Mammary epithelial cell (primary cell): ENCODE results near the gene LRRC72.

Experiments used
- CTCF ChIP-seq, 2 donors: IDR thresholded peaks in 1 of 2; conservative IDR thresholded peaks in 1 of 2; 2 replicates each; pipeline ENCODE4 v1.5.1; 2011 to 2012; ENCODE audit warnings: inconsistent platforms in 2 of 2, low read length in 2 of 2, mild to moderate bottlenecking in 2 of 2, control low read depth in 1 of 2, low read depth in 1 of 2; ENCODE audit not compliant: insufficient read depth in 1 of 2; ENCODE audit errors: extremely low read depth in 1 of 2
- EZH2 ChIP-seq: IDR thresholded peaks from 2 replicates; pipeline ENCODE4 v1.6.1; 2012; ENCODE audit warnings: low read length, inconsistent platforms, borderline replicate concordance

GRCh38 chr7:16587129-16587528 is 60.5 kb downstream of the LRRC72 start:
- TF ChIP-seq CTCF (conservative IDR thresholded peaks at IDR 0.05 in 1 of 2, IDR thresholded peaks at IDR 0.05 in 1 of 2; ENCODE audit: extremely low read depth in 1 of 2, insufficient read depth in 1 of 2, low read depth in 1 of 2, low read length in 2 of 2), result no peak
- TF ChIP-seq EZH2, result no peak
